HG02973 (cell line): Measurements from ENCODE around the gene GMNN.
A peak's percentile ranks its signal among the peaks of the same experiment; 100 is the strongest.
"Not testable (repeated sequence)": the region's sequence is repeated elsewhere in the genome, so short reads cannot be mapped to it uniquely, and the experiment has no call there.

Source experiments
- ATAC-seq: cut with Tn5 transposase; IDR thresholded peaks from one replicate; pipeline ENCODE4 v1.9.1; 2021; ENCODE audit warnings: moderate library complexity; ENCODE audit not compliant: unreplicated experiment

GMNN gene

DNA sequence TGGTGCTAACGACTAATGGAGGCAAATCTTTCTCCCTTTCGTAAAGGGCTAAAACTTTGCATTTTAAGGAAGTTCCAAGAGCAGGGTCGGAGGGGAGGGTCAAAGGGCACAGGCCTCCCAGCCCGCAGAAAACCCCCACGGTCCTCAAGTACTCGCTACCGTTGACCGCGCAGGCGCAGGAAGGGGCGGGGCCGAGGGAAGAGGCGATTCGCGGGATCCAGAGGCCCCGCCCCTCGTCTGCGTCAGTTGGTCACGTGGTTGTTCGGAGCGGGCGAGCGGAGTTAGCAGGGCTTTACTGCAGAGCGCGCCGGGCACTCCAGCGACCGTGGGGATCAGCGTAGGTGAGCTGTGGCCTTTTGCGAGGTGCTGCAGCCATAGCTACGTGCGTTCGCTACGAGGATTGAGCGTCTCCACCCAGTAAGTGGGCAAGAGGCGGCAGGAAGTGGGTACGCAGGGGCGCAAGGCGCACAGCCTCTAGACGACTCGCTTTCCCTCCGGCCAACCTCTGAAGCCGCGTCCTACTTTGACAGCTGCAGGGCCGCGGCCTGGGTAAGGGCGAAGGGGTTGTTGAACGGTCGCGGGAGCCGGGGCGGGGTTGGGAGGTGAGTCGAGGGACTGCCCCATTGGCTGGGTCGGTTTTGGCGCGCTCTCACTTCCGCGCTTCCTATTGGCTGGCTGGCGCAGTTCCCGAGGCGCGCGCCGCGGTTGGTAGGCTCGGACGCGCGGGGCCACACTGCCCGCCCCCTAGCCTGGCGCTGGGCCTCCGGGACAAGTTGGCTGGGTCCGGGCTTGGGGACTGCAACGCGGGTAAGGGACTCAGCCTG, at the start of gene GMNN:
Gene GMNN, plus strand, starts transcription at position 242 of the 824 bp plus-strand sequence. CDS start 2,310 bp downstream, outside the sequence.
- ATAC-seq, result peak; percentile 87

DNA sequence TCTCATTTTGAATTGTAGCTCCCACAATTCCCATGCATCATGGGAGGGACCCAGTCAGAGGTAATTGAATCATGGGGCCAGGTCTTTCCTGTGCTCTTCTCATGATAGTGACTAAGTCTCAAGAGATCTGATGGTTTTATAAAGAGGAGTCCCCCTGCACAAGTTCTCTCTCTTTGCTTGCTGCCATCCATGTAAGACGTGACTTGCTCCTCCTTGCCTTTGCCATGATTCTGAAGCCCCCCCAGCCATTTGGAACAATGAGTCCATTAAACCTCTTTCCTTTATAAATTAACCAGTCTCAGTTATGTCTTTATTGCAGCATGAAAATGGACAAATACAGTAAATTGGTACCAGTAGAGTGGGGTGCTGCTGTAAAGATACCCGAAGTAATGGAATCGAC, 44.1 kb upstream of the GMNN start:
- not testable (repeated sequence) for ATAC-seq

DNA sequence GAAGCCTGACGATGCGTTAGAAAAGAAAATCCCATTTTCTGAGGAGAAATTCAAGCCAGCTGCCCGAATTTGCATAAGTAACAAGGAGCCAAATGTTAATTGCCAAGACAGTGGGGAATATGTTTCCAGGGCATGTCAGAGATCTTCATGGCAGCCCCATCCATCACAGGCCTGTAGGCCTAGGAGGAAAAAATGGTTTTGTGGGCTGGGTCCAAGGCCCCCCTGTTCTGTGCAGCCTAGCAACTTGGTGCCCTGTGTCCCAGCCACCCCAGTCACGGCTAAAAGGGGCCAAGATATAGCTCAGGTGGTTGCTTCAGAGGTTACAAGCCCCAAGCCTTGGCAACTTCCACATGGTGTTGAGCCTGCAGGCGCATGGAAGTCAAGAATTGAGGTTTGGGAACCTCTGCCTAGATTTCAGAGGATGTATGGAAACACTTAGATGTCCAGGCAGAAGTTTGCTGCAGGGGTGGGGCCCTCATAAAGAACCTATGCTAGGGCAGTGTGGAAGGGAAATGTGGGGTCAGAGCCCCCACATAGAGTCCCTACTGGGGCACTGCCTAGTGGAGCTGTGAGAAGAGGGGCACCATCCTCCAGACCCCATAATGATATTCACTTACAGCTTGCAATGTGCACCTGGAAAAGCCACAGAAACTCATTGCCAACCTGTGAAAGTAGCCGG, 43.1 kb upstream of the GMNN start:
- not testable (repeated sequence) for ATAC-seq

DNA sequence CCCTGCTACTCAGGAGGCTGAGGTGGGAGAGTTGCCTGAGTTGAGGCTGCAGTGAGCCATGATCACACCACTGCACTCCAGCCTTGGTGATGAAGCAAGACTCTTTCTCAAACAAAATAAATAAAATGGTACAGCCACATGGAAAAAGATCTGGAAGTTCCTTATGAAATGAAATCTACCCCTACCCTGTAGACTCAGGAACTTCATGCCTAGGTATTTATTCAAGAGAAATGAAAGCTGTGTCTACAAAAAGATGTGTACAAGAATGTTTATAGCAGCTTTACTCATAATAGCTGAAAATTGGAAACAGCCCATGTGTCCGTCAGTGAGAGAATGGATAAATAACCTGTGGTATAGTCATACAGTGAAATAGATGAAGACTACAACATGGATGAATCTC, 40.6 kb upstream of the GMNN start:
- ATAC-seq, result no peak

DNA sequence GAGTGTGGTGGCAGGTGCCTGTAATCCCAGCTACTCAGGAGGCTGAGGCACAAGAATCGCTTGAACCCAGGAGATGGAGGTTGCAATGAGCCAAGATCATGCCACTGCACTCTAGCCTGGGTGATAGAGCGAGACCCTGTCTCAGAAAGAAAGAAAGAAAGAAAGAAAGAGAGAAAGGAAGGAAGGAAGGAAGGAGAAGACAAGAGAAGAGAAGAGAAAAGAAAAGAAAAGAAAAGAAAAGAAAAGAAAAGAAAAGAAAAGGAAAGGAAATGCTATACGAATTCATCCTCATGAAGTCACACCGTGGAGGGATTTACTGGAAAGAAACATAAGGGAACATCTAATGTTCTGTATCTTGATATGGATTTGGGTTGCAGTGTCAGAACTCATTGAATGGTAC, 40.0 kb upstream of the GMNN start:
- not testable (repeated sequence) for ATAC-seq

DNA sequence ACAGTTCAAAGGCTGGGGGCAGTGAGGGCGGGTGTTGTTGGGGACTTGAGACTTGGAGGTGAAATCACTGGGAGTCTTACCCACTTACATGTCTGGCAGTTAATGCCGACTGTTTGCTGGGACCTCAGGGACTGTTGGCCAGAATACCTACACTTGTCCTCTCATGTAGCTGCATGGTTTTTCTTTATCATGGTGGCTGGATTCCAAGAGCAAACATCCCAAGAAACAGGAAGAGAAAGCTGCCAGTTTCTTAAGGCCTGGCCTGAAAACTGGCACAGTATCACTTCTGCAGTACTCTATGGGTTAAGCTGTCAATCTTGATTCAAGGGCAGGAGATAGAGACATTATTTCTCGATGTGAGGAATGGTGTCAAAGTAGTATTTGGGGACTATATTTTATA, 36.0 kb upstream of the GMNN start:
- ATAC-seq, result no peak

DNA sequence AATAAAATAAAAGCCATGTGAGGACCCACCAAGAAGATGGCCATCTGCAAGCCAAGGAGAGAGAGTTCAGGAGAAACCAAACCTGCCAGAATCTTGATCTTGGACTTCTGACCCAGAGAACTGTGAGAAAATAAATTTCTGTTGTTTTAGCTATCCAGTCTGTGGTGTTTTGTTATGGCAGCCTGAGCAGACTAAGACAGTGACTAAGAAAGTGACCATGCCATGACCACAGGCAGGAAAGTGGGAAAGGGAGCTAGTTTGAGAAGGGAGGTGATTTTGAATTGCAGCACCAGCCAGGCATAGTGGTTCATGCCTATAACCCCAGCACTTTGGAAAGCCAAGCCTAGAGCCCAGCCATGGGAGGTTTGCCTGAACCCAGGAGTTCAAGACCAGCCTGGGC, 33.9 kb upstream of the GMNN start:
- ATAC-seq, result no peak

DNA sequence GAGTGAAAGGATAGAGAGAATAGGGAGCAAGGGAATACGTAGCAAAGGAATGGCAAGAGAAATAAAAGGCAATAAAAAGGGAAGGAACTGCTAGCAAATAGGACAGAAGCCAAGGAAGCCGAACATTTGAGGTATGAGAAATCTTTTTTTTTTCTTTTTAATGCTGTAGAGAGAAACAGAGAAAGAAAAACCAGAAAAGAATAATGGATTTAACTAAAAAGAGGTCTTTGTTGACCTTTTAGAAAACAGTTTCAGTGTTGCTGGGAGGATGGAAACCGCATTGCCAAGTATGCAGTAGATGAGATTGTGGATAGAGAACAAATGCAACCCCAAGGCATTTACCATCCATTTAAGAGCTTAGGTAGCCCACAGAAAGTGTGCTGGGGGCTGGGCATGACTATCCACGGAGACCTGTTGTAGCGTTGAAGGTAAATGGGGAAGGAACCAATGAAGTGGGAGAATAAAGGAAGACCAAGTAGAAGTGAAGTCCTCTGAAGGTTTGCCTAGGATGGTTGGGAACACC, 32.5 kb upstream of the GMNN start:
- no peak for ATAC-seq

DNA sequence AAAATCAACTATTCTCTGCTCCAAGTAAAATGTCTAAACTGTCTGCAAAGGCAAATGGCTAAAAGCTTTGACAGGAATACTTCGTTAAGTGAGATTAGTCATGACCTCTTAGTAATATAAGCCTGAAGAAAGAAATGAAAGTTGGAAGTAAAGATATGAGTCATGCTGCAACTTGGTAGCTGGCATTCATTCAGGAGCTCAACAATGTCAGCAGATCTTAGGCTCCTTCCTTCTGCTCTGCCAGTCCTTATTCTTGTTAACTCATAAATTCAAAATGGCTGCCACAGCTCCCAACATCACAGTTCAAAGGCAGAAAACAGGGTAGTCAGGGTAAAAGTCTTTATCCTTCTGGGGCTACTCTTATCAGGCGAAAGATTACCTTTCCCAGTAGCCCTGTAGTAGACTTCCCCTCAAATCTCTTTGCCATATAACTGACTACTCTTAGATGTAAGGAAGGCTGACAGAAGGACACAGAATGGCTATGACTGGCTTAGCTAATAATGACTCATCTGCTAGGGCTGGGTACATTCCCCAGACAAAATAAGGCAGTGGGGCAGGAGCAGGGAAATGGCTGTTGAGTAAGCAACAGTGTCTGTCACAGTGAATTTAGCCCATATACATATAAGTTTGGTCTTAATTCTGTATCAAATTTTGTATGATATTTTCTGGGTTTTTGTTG, 31.3 kb upstream of the GMNN start:
- peak; percentile 92 for ATAC-seq

DNA sequence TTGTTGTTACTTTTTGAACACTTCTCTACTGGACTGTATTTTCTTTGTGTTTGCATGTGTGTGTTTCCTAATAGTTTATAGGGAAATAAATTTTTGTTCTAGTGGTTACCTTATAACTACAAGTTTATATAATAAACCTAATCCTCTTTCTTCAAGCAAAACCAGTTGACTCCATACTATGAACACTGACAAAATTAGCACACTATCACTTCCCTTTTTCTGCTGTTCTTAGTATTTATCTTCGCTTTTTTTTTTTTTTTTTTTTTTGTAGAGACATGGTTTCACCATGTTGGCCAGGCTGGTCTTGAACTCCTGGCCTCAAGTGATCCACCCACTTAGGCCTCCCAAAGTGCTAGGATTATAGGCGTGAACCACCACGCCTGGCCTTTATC, 30.8 kb upstream of the GMNN start:
- ATAC-seq, result no peak

DNA sequence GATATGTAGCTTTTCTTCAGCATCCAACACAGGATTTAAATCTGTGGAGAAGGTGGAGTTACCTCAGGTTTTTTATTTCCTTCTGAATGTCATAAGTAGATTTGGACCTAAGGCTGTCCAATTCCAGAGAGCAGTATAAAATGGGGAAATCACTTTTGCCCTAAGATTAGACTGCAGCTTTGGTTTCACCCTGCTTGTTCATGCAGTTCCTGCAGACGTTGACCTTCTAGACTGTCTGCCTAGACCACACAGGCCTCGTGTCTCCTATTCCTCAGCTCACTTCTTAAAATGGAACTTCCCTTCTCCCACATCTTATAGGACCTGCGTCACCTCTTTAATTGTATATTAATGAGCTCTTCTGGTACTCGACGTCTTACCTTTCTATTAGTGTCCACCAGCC, 29.8 kb upstream of the GMNN start:
- ATAC-seq, result no peak

DNA sequence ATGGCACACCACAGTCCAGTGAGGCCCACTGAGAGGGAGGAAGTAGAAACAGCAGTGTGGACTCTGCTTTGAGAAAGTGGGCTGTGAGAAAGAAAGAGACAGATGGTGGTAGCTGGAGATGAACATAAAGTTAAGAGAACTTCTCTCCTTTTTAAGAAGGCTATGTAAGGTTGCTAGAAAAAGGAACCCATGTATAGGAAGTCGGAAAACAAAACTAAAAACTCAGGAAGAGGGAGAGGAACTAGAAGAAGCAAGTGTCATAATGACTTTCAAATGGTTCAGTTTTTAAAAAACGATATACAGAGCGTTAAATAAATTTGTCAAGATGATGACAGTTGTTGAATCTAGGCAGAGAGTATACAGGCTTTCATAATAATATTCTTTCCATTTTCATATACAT, 25.4 kb upstream of the GMNN start:
- no peak for ATAC-seq

DNA sequence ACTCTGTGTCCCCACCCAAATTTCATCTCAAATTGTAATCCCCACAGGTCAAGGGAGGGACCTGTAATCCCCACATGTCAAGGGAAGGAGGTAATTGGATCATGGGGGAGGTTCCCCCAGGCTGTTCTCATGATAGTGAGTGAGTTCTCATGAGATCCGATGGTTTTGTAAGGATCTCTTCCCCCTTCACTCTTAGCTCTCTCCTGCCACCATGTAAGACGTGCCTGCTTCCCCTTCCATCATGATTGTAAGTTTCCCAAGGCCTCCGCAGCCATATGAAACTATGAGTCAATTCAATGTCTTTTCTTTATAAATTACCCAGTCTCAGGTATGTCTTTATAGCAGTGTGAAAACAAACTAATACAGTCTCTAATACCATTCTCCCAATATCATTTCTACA, 23.9 kb upstream of the GMNN start:
- ATAC-seq, result not testable (repeated sequence)

DNA sequence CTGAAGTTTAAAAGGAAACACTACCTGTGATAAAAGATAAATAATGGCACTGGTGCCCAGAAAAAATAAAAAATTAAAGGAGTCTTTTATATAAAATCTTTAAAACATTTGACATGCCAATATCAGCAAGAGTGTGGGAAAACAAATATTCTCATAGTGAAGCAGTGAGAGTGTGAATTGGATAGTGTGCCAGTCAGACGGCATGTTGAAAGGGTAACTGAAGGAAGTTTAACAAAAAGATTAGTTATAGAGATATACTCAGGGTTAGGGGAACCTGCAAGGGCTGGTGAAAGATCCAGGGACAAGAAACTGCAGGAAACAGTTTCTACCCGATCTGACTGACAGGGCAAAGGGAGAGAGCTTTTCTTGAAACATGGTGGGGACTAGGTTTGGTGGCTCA, 22.2 kb upstream of the GMNN start:
- ATAC-seq, result no peak

DNA sequence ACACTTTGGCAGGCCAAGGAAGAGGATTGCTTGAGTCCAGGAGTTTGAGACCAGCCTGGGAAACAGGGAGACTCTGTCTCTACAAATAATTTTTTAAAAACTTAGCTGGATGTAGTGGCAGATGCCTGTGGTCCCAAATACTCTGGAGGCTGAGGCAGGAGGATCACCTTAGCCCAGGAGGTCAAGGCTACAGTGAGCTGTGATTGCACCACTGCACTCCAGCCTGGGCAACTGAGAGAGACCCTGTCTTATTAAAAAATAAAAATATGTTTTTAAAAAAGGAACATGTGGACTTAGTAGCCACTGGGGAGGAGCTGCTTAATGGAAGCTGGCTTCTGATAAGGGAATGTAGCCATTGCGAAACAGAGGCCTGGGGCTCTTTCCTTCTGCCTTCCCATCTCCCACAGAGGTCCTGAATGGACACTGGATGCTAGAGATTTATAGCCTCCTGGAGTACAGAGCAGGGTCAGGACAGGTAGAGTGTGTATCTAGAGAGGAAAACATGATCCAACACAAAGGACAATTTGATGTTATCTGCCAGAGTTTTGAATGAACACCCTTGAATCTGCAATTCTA, 21.7 kb upstream of the GMNN start:
- no peak for ATAC-seq

DNA sequence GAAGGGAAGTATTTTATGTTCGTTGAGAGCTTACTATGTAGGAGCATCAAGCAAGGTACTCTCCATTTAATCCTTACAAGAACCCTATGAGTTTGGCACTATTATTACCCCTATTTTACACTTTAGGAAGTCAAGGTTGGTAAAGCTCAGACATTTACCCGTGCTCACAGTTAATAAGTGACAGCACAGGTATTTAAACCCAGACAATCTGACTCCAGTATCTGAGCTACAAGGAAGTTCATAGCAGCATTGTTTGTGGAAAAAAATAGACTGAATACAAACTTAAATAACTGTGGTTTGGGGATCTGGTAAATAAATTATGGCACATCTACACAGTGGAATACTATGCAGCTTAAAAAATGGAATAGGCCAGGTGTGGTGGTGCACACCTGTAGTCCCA, 21.2 kb upstream of the GMNN start:
- ATAC-seq, result no peak

DNA sequence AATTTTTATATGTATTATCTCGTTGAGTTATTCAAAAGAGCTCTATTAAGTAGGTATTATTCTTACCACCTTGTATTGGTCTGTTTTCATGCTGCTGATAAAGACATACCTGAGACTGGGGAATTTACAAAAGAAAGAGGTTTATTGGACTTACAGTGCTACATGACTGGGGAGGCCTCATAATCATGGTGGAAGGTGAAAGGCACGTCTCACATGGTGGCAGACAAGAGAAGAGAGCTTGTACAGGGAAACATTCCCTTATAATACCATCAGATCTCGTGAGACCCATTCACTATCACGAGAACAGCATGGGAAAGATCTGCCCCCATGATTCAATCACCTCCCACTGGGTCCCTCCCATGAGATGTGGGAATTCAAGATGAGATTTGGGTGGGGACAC, 20.4 kb upstream of the GMNN start:
- ATAC-seq, result not testable (repeated sequence)

DNA sequence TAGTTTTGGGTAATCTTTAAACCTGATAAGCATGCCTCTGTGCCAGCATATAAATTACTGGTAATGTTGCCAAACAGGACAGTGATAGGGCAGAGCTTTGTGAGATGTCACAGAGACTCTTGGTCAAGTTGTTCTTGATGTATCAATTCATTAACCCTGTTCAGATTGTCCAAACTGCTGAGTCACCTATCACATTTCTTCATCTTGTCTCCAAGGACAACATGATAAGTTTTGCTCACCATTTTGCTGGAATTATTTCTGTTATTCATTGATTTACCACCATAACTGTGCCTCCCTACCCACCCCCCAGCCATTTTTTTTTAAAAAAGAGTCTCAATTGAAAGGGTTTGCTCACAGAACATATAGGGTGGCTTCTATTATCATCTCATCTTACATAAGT, 19.5 kb upstream of the GMNN start:
- ATAC-seq, result no peak

DNA sequence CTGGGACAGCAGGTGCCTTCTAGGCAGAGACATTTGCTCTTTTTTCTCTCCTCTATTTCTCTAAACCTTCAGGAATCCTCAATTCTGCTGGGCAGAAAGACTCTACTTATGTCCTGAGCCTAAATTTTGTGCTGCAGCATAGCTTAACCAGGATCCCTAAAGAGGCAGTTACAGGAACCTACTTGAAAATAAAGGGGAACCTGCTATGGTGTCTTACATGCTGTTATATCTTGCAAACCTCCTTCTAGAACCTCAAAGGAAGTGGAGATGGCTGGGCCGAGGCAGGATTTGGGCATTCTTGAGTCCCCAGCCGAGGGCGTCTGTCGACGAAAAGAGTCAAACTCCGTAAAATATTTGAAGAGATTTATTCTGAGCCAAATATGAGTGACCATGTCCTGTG, 17.1 kb upstream of the GMNN start:
- no peak for ATAC-seq

DNA sequence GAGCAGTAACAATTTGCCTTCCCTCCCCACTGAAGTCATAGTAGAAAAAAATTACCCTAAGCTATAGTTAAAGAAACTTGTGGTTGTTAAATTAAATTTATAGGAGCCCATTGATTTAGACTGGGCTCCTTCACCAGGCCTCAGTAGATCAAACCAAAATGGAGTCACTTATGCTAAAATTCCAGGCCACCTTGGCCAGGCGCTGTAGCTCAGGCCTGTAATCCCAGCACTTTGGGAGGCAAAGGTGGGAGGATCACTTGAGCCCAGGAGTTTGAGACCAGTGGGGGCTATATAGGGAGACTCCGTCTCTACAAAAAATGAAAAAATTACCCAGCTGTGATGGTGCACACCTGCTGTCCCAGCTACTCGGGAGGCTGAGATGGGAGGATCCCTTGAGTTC, 15.0 kb upstream of the GMNN start:
- no peak for ATAC-seq

DNA sequence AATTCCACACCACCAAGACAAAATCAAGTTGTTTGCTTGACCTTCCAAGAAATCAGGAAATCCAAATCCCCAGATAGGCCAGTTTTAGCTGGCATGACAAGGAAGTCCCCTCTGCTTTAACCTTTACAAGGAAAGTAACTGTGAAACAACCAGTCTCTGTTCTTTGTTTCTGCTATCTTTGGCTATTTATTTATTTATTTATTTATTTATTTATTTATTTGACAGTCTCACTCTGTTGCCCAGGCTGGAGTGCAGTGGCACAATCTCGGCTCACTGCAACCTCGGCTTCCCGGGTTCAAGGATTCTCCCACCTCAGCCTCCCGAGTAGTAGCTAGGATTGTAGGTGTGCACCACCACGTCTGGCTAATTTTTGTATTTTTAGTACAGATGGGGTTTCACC, 14.5 kb upstream of the GMNN start:
- no peak for ATAC-seq
